ENCODE results near the gene TIGD3.

- TF ChIP-seq CTCF (IDR thresholded peaks at IDR 0.05) (peak in 2 of 5 experiments; percentile 19 to 56), POLR2AphosphoS5 (IDR thresholded peaks at IDR 0.05) (no peak)
These were observed 38.7 kb upstream of the TIGD3 start for GRCh38 chr11:65315866-65316226.
